Endothelial cell of umbilical vein (primary cell): ENCODE measurements around the gene SLC5A2. TPM values are rescaled to one million over a fixed set of nuclear protein-coding genes. Genes with fewer than 3 reads are reported as not detected.

Experiments used
- BruUV-seq: library from RNA; stranded (reverse); fragments of 400-500 nt; replicated peaks from 2 replicates; lab custom pipeline; 2021; lab: Mats Ljungman, UMichigan
- CTCF ChIA-PET: fragments of 300-600, 350-600 bp; sonication (Branson Sonifier 250); formaldehyde crosslinking; loops from one replicate; lab custom pipeline; 2021; ENCODE audit warnings: antibody characterized with exemption, inconsistent platforms; lab: Charles Lee
- POLR2A ChIA-PET: fragments of 300-600, 350-600 bp; sonication (Branson Sonifier 250); formaldehyde crosslinking; loops from one replicate; lab custom pipeline; 2021; ENCODE audit warnings: antibody characterized with exemption, inconsistent platforms; lab: Charles Lee
- DNase-seq: peaks from one replicate; pipeline ENCODE4 v3.0.0-alpha.2; 2011; ENCODE audit warnings: low read depth, low spot score
- FAIRE-seq: peaks from 2 replicates; lab custom pipeline; 2011; peaks lifted over from hg19 to GRCh38; lab: Jason Lieb, UNC
- H2AFZ ChIP-seq: 2 replicates; pipeline ENCODE4 v1.6.0; 2012; ENCODE audit warnings: low read depth, low read length, control low read depth, inconsistent platforms
- H3K27ac ChIP-seq: 2 replicates; pipeline ENCODE4 v1.5.1; 2011; ENCODE audit warnings: low read depth, mild to moderate bottlenecking, control low read depth, low read length, moderate library complexity; ENCODE audit not compliant: insufficient read depth
- H3K27me3 ChIP-seq, 2 experiments: 2 replicates each; pipeline versions ENCODE4 v1.6.0 to v1.6.1; 2011; ENCODE audit warnings: low read length in 2 of 2, mixed read lengths in 1 of 2; ENCODE audit not compliant: control insufficient read depth in 2 of 2, insufficient read depth in 2 of 2
- H3K36me3 ChIP-seq, 2 experiments: 2 replicates in 1 of 2; 3 replicates in 1 of 2; pipeline ENCODE4 v1.5.1; 2011; ENCODE audit warnings: low read length in 2 of 2, mild to moderate bottlenecking in 1 of 2, moderate library complexity in 1 of 2; ENCODE audit not compliant: control insufficient read depth in 2 of 2, insufficient read depth in 2 of 2; ENCODE audit errors: extremely low read depth in 1 of 2
- H3K4me1 ChIP-seq: 3 replicates; pipeline ENCODE4 v1.5.1; 2011; ENCODE audit warnings: mild to moderate bottlenecking, low read length; ENCODE audit not compliant: control insufficient read depth, insufficient read depth; ENCODE audit errors: extremely low read depth
- H3K4me2 ChIP-seq: 2 replicates; pipeline ENCODE4 v1.6.1; 2011; ENCODE audit warnings: low read length, control low read depth, mixed read lengths; ENCODE audit not compliant: insufficient read depth
- H3K4me3 ChIP-seq, 3 experiments: fragments of 200-600 bp in 1 of 3; sonication (generic), shearing (Covaris generic) in 1 of 3; replicated peaks in 1 of 3; 2 replicates each; pipeline ENCODE4 v1.5.1; 2011 to 2016; ENCODE audit warnings: control low read depth in 3 of 3, low read length in 3 of 3, mild to moderate bottlenecking in 2 of 3, inconsistent platforms in 1 of 3, low read depth in 1 of 3, moderate library complexity in 1 of 3; ENCODE audit not compliant: insufficient read depth in 1 of 3
- H3K79me2 ChIP-seq: 2 replicates; pipeline ENCODE4 v1.6.0; 2012; ENCODE audit warnings: low read length, inconsistent platforms; ENCODE audit not compliant: control insufficient read depth, insufficient read depth
- H3K9ac ChIP-seq: replicated peaks from 2 replicates; pipeline ENCODE3; 2011; ENCODE audit warnings: low read length, control low read depth; ENCODE audit not compliant: insufficient read depth; ENCODE audit errors: extremely low read depth
- H3K9me1 ChIP-seq: replicated peaks from 3 replicates; pipeline ENCODE4 v1.6.0; 2011; ENCODE audit warnings: mild to moderate bottlenecking, low read length; ENCODE audit not compliant: control insufficient read depth, insufficient read depth; ENCODE audit errors: extremely low read depth
- H3K9me3 ChIP-seq: replicated peaks from 2 replicates; pipeline ENCODE4 v1.5.1; 2012; ENCODE audit warnings: low read length, inconsistent platforms; ENCODE audit not compliant: control insufficient read depth, insufficient read depth
- H4K20me1 ChIP-seq: replicated peaks from 2 replicates; pipeline ENCODE3; 2011; ENCODE audit warnings: mild to moderate bottlenecking, low read length; ENCODE audit not compliant: control insufficient read depth, insufficient read depth; ENCODE audit errors: extremely low read depth
- CTCF ChIP-seq, 2 donors: IDR thresholded peaks; 1 replicate in 1 of 2; 2 replicates in 1 of 2; pipeline ENCODE4 v1.5.1; 2011; ENCODE audit warnings: low read length in 2 of 2, mild to moderate bottlenecking in 2 of 2, moderate library complexity in 2 of 2, control low read depth in 1 of 2, inconsistent platforms in 1 of 2, low read depth in 1 of 2; ENCODE audit not compliant: insufficient read depth in 1 of 2; ENCODE audit errors: extremely low read depth in 1 of 2
- EZH2 ChIP-seq: IDR thresholded peaks from 2 replicates; pipeline ENCODE4 v1.6.1; 2012; ENCODE audit warnings: borderline replicate concordance, low read depth, mild to moderate bottlenecking, moderate library complexity, low read length, inconsistent platforms; ENCODE audit not compliant: severe bottlenecking
- FOS ChIP-seq: IDR thresholded peaks from 2 replicates; pipeline ENCODE4 v1.6.1; 2011; ENCODE audit warnings: mild to moderate bottlenecking, low read length, moderate library complexity, borderline replicate concordance; ENCODE audit not compliant: insufficient read depth
- GATA2 ChIP-seq: IDR thresholded peaks from 2 replicates; pipeline ENCODE4 v1.7.0; 2011; ENCODE audit warnings: low read depth, mild to moderate bottlenecking, moderate library complexity, mixed read lengths, low read length; ENCODE audit not compliant: insufficient read length, insufficient read depth
- JUN ChIP-seq: IDR thresholded peaks from 2 replicates; pipeline ENCODE4 v1.6.1; 2011; ENCODE audit warnings: borderline replicate concordance, low read depth; ENCODE audit not compliant: insufficient read length, insufficient read depth
- MAX ChIP-seq: IDR thresholded peaks from 2 replicates; pipeline ENCODE4 v1.6.1; 2011; ENCODE audit not compliant: insufficient read depth, insufficient read length
- MYC ChIP-seq: IDR thresholded peaks from one replicate; pipeline ENCODE4 v1.6.1; 2011; ENCODE audit warnings: mild to moderate bottlenecking, low read depth, low read length
- POLR2A ChIP-seq: IDR thresholded peaks from 2 replicates; pipeline ENCODE4 v1.6.1; 2012; ENCODE audit warnings: low read depth, mild to moderate bottlenecking, control low read depth, low read length
- POLR2AphosphoS5 ChIP-seq: IDR thresholded peaks from 2 replicates; pipeline ENCODE4 v1.6.1; 2012; ENCODE audit warnings: low read depth, mild to moderate bottlenecking, control low read depth, low read length, moderate library complexity; ENCODE audit not compliant: insufficient read depth
- dilution Hi-C: fragments of 300-500 bp; cut with MboI; formaldehyde crosslinking; loops from one replicate; pipeline ENCODE4 v1.15.0; 2019; ENCODE audit warnings: low sequenced_read_pairs; ENCODE audit not compliant: extremely low pct_ligation_motif_present
- intact Hi-C: fragments of 100-400 bp; cut with micrococcal nuclease; formaldehyde crosslinking; loops from one replicate; pipeline ENCODE4 v1.10.0; 2022
- polyA plus RNA-seq, 4 experiments: library from polyadenylated mRNA; depleted of rRNA in 3 of 4; stranded (reverse) in 3 of 4; unstranded in 1 of 4; fragments of >200 nt; gene quantifications; 2 replicates each; pipeline versions ENCODE4 v1.2.1 to v1.2.3, GENCODE V29; 2011 to 2012; ENCODE audit warnings: missing spikeins in 1 of 4
- total RNA-seq: library from RNA; stranded (reverse); gene quantifications from 2 replicates; pipeline ENCODE4 v1.2.3, GENCODE V29; 2021

The SLC5A2 gene
- total and polyA plus RNA-seq, 2 donors (not counting 3 experiments of a cell fraction or from before 2014, with no cell fraction given) = 0.03 TPM; not detected in 1

GRCh38 chr16:31487720-31488467, 5.0 kb downstream of the SLC5A2 start:
- no TSS peak for BruUV-seq
- Histone ChIP-seq H3K27ac (no peak overlapping the region), H3K4me1 (peaks cover 11% of the 10 kb centered on the region), H3K79me2 (no peaks in the 10 kb centered on the region), H3K36me3 (peaks cover 3% of the 10 kb centered on the region in 2 experiments), H3K9me1 (no peaks in the 10 kb centered on the region), H3K4me3 (peak overlapping the region in 1 of 3 experiments; percentile 35), H3K9me3 (no peaks in the 10 kb centered on the region), H4K20me1 (no peaks in the 10 kb centered on the region), H2AFZ (peak overlapping the region; percentile 66), H3K9ac (no peak overlapping the region), H3K27me3 (peaks cover 3 to 24% of the 10 kb centered on the region in 2 experiments), H3K4me2 (peak overlapping the region; percentile 20)
- ChIA-PET POLR2A (no interaction called here), CTCF (interaction anchor here (1.0 to 2.6 kb wide), 6 partner anchors 10 to 381 kb away, joined by 3 to 10 read pairs (median 4); no protein-coding TSS in a partner anchor)
- DNase-seq (peak; percentile 21), FAIRE-seq (no peak)
- no peak for TF ChIP-seq GATA2
- peak; percentile 21 for TF ChIP-seq POLR2AphosphoS5
- no peak for TF ChIP-seq JUN
- intact Hi-C loops = no loop called here
- dilution Hi-C loops = no loop called here

GRCh38 chr16:31488468-31489297, 5.8 kb downstream of the SLC5A2 start:
- dilution Hi-C loops (no loop called here), intact Hi-C loops (no loop called here)
- no peak overlapping the region for H3K9ac ChIP-seq
- H3K79me2 ChIP-seq = no peaks in the 10 kb centered on the region
- ChIA-PET CTCF (interaction anchor here (1.0 to 2.6 kb wide), 5 partner anchors 10 to 380 kb away, joined by 3 to 10 read pairs (median 4); no protein-coding TSS in a partner anchor), POLR2A (no interaction called here)
- TF ChIP-seq GATA2 = no peak
- no peak for TF ChIP-seq POLR2A
- no peak for TF ChIP-seq POLR2AphosphoS5
- TF ChIP-seq EZH2 = peak; percentile 56
- no peak for TF ChIP-seq CTCF (IDR thresholded peaks at IDR 0.05; ENCODE audit: extremely low read depth in 1 of 2, insufficient read depth in 1 of 2, low read depth in 1 of 2, low read length in 2 of 2)
- TF ChIP-seq FOS = no peak
- TF ChIP-seq JUN = no peak
- no peak for TF ChIP-seq MYC
- no peak for TF ChIP-seq MAX
- peak; percentile 14 for DNase-seq
- peaks cover 3 to 24% of the 10 kb centered on the region in 2 experiments for H3K27me3 ChIP-seq
- H4K20me1 ChIP-seq = no peaks in the 10 kb centered on the region
- no peak overlapping the region for H3K27ac ChIP-seq
- H3K4me2 ChIP-seq = peak overlapping the region; percentile 9
- H3K9me1 ChIP-seq = no peaks in the 10 kb centered on the region
- peaks cover 11% of the 10 kb centered on the region for H3K4me1 ChIP-seq
- peak overlapping the region in 1 of 3 experiments; percentile 5 for H3K4me3 ChIP-seq
- H3K36me3 ChIP-seq = peaks cover 6 to 10% of the 10 kb centered on the region in 2 experiments
- BruUV-seq = no TSS peak
- FAIRE-seq = no peak
- no peaks in the 10 kb centered on the region for H3K9me3 ChIP-seq
- peak overlapping the region; percentile 1 for H2AFZ ChIP-seq
